HG03045 (cell line): Measurements from ENCODE around the gene SHISA2.
"Not testable (repeated sequence)": the region's sequence is repeated elsewhere in the genome, so short reads cannot be mapped to it uniquely, and the experiment has no call there.

Source experiments
- ATAC-seq: cut with Tn5 transposase; IDR thresholded peaks from one replicate; pipeline ENCODE4 v1.9.1; 2021; ENCODE audit warnings: mild to moderate bottlenecking, moderate library complexity; ENCODE audit not compliant: unreplicated experiment

Gene SHISA2

DNA sequence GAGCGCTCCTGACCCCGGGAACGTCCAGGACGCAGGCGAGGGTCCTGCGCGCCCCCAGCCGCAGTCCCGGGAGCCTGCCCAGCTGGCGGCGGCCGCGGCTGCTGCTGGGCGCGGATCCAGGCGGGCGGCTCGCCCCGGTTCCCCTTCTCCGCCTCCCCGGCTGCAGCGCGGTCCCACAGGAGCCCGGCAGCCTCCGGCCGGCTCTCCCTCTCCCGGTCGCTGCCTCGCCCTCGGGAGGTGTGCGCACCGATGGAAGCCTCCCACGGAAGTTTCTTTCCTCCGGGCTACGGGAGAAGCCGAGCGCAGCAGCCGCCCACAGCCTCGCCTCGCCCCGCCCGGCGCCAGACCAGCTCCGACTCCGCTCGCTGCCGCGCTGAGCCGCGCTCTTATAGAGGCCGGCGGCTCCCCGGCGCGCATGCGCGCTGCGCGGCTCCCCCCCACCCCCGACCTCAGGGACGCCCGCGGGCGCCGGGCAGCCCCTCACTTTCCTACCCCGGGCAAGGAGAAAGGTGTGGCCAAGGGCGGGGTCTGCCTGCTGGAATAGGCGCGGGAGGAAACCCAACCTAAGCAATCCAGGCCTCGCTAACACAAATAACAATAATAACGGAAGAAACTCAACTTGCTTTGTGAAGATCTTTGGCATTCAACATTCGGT, at the start of gene SHISA2:
Gene SHISA2, minus strand, starts transcription at position 360 of the 655 bp plus-strand sequence. CDS start 1,041 bp downstream, outside the sequence.
- no peak for ATAC-seq

DNA sequence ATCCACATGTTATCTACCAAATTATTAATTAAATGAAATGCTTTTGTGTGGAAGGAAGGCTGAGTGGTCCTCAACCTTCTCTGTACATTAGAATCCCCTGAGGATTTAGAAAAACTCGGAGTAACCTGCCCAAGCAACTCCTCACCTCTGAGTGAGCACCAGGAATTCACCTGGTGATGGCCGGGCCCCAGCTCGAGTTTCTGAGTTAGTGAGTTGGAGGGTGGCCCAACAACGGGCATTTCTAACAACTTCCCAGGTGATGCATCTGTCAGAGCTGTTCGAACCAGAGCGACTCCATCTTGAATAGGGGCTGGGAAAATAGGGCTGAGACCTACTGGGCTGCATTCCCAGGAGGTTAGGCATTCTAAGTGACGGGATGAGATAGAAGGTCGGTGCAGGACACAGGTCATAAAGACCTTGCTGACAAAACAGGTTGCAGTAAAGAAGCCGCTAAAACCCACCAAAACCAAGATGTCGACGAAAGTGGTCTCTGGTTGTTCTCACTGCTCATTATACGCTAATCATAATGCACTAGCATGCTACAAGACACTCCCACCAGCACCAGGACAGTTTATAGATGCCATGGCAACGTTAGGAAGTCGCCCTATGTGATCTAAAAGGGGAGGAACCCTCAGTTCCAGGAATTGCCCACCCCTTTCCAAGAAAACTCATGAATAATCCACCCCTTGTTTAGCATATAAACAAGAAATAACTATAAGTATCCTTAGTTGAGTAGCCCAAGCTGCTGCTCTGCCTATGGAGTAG, 44.2 kb upstream of the SHISA2 start:
- no peak for ATAC-seq

DNA sequence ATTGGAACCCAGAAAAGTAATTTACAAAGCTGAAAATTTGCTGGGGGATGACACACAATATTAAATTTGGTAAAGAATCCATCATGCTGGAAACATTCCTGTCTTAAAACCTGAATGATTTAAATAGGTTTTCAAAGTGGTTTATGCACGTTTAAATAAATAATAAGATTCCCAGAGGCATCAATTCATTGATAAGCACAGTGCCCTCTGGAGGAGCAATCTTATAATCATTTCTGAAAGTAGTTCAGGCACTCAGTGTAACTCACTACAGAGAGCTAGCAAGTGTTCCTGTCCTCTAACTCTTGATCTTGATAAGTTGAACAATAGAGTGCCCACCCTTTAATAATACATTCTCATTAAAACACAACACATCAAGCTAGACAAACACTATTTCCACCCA, 43.5 kb upstream of the SHISA2 start:
- ATAC-seq, result no peak

DNA sequence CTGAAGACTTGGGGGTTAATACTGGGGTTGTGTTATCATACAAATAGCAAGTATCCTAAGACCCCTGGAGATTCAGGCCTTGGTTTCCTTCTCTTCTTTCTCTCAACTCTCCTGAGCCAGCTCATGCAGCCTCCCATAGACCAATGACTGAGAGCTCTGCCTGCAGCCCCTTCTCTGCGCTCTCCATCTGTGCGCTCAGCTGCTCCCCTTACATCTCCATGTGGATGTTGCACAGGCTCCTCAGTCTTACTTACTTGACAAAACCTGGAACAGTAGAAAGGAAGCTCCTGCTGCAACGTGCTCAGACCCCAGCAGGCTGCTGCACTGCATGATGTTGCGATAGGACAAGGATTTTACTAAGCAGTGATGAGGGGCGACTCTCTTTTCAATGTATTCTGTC, 25.0 kb upstream of the SHISA2 start:
- not testable (repeated sequence) for ATAC-seq

DNA sequence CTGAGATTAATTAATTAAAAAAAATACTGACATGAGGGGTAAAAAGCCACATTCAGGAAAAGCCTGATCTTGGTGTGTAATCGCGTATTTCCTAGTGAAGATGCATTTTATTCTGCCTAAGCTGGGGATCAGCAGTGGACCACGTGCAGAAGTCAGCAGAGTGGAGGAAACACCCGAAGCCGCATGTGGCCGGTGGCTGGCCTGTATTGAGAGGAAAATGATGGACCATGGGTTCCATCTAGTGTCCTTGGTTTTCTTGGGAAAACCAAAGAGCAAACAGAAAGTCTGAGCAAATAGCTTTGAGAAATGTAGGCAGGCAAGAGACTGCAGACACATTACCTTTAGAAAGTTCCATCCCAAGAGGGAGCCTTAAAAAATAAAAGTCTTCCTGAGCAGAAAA, 23.7 kb upstream of the SHISA2 start:
- no peak for ATAC-seq

- no peak for ATAC-seq
Observed at GRCh38 chr13:26074706-26075105, 22.9 kb upstream of the SHISA2 start.

GRCh38 chr13:26072335-26072734, 20.5 kb upstream of the SHISA2 start:
- ATAC-seq, result not testable (repeated sequence)

DNA sequence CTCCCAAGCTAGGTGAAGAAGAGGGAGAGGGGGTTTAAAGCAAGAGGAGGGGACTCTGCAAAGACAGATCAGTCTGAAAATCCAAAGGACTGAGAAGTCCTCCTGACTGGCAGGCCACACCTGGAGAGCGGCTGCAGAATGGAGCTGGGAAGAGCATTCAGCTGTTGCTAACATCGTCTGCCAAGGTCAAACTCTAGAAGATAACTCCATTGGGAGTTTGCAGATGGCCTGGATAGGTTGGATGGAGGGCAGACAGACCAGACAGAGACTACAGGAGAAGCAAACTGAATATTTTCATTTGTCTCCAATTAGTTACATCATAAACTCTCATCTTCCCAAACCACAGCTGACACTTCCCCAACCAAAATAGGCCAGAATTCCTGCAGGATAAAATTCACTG, 19.9 kb upstream of the SHISA2 start:
- ATAC-seq, result no peak

GRCh38 chr13:26069642-26070041, 17.8 kb upstream of the SHISA2 start:
- ATAC-seq, result not testable (repeated sequence)

- not testable (repeated sequence) for ATAC-seq
Observed at GRCh38 chr13:26068372-26068771, 16.6 kb upstream of the SHISA2 start.

- no peak for ATAC-seq
Observed at GRCh38 chr13:26067601-26068000, 15.8 kb upstream of the SHISA2 start.

DNA sequence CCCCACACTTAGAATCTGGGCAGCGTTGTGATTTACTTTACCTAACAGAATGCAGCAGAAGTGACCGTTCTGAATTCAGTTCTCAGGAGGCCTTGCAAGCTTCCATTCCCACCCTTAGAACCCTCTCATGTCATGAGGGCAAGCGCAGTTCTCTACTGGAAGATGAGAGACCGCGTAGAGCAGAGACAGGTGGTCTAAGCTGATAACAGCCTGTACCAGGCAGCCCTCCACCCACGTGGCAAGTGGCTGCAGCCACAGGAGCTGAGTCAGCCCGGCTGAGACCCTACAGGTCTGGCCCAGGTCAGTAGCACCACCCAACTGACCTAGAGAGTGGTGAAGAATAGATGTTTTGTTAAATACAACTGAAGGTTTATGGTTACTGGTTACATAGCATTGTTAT, 14.7 kb upstream of the SHISA2 start:
- not testable (repeated sequence) for ATAC-seq

- no peak for ATAC-seq
Observed at GRCh38 chr13:26062853-26063444, 11.1 kb upstream of the SHISA2 start.

- no peak for ATAC-seq
Observed at GRCh38 chr13:26061947-26062346, 10.1 kb upstream of the SHISA2 start.

DNA sequence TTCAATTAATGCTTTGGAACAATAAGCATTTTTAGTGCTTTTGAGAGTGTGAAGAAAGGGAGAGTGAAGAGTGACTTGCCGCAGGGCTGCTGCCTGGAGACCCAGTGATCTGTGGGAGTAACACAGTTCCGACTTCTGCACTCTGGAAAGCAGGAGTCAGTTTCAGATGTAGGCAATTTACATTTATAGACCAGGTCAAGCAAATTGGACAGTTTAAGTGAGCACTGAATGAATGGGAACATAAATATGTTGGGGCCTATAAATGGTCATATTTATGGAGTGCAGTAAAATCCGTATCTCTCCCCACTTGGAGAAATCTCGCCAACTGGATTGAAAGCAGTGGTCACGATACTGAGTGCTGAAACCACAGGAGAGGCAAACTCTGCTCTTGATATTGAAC, 9.4 kb upstream of the SHISA2 start:
- no peak for ATAC-seq

DNA sequence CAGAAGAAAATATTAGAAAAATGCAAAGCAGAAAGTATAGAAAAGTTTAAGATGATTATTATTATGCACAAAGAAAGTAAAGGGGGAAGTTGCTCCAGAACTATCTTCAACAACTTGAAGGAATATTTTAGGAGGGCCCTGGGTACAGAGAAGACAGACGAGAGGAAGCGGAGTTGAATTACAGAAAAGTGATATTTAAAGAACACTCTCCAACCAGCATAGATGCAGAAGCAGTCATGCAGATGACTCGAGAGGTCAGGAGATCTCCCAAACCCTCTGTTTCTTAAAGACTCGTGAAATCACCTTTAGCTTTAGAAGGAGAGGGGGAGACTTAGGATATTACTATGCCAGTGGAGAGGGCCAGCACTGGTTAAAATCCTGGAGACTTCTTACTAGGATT, 8.5 kb upstream of the SHISA2 start:
- ATAC-seq, result no peak

DNA sequence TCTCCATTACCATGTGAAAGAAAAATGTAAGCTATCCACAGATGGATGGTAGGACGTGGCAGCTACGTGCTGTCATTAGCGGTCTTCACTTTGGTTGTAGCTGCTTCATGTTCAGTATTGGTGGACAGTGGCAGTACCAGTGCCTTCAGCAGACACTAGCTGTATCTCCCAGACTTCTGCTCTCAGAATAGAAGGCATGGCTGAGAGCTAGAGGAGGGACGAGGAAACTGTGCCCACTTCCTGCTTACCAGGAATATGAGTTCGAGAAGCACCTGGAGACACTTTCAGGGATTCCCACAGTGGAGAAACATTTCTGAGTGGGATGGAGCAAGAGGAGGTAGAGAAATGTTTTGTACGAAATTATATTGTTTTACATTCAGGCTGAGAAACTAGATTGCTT, 6.9 kb upstream of the SHISA2 start:
- no peak for ATAC-seq

DNA sequence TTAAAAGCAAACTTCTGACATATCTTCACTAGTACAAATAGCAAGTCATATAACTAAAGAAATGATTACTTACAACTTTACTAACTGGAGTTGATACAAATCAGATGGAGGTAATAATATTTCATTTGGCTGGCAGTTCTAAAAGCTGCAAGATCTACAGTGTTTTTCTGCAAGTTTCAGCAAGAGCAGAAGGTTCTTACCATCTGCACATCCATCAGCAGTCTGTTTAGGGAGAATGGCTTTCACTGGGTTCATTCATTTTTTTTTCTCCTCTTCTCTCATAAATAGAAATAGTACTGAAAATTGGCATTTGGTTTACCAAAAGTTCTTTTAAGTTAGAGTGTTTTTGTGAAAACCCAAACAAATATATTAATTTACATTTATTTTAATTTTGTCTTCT, 3.1 kb upstream of the SHISA2 start:
- ATAC-seq, result no peak

- ATAC-seq, result no peak
Observed at GRCh38 chr13:26053418-26053980, 1.7 kb upstream of the SHISA2 start.

GRCh38 chr13:26052337-26052736, 521 bp upstream of the SHISA2 start:
- ATAC-seq, result no peak

DNA sequence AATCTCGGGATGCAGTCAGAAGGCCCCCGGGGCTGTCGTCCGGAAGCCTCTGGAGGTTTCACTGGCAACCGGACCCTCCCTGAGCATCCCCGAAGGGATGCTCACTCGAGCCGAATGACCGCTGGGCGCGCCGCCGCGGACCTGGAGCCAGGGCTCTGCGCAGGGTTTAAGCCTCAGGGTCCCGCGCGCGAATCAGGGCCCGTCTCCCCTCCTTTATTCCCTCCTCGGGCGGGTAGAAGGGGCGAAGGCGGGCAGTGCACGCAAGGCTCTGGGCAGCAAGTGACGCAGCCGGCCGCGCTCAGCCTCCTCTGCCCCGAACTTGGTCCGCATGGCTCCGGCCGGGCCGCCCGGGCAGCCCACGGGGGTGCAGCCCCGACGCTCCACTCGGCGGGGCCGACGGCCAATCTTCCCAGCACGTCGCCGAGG, 572 bp downstream of the SHISA2 start:
- no peak for ATAC-seq
